H1 (cell line): ENCODE measurements around the gene MAPK8IP1. TPM values are rescaled to one million over a fixed set of nuclear protein-coding genes. Genes with fewer than 3 reads are reported as not detected.

Source experiments
- ASH2L ChIP-seq: fragments of 200-600, 300-600 bp; sonication (generic); IDR thresholded peaks from one replicate; pipeline ENCODE4 v1.7.1; 2017; ENCODE audit warnings: low read length
- ATF3 ChIP-seq: IDR thresholded peaks from 2 replicates; pipeline ENCODE4 v1.6.1; 2011; ENCODE audit warnings: low read depth, mild to moderate bottlenecking, low read length; ENCODE audit not compliant: insufficient read depth
- CREB1 ChIP-seq: IDR thresholded peaks from 2 replicates; pipeline ENCODE4 v1.6.1; 2012; ENCODE audit warnings: inconsistent platforms
- GTF2F1 ChIP-seq: IDR thresholded peaks from 2 replicates; pipeline ENCODE4 v1.6.1; 2012; ENCODE audit warnings: low read depth, low read length, improper control_type of control experiment, borderline replicate concordance
- JUN ChIP-seq: IDR thresholded peaks from 2 replicates; pipeline ENCODE4 v1.6.1; 2011; ENCODE audit warnings: low read depth, mild to moderate bottlenecking, improper control_type of control experiment, low read length
- KDM4A ChIP-seq: IDR thresholded peaks from one replicate; pipeline ENCODE4 v1.7.1; 2012; ENCODE audit warnings: low read depth, mild to moderate bottlenecking, moderate library complexity, low read length, inconsistent platforms; ENCODE audit not compliant: severe bottlenecking
- NRF1 ChIP-seq: IDR thresholded peaks from 2 replicates; pipeline ENCODE4 v1.6.1; 2011; ENCODE audit warnings: mild to moderate bottlenecking, low read depth, low read length, improper control_type of control experiment
- RAD21 ChIP-seq, 2 experiments: IDR thresholded peaks in 1 of 2; conservative IDR thresholded peaks in 1 of 2; 2 replicates each; pipeline ENCODE4 v1.6.1; 2011; ENCODE audit warnings: low read depth in 2 of 2, low read length in 2 of 2, improper control_type of control experiment in 1 of 2, inconsistent platforms in 1 of 2, mild to moderate bottlenecking in 1 of 2, moderate library complexity in 1 of 2
- RFX5 ChIP-seq: IDR thresholded peaks from 2 replicates; pipeline ENCODE4 v1.6.1; 2011; ENCODE audit warnings: low read depth, low read length, improper control_type of control experiment, borderline replicate concordance
- SIN3A ChIP-seq, 2 experiments: IDR thresholded peaks in 1 of 2; conservative IDR thresholded peaks in 1 of 2; 2 replicates each; pipeline ENCODE4 v1.6.1; 2011 to 2012; ENCODE audit warnings: low read length in 2 of 2, improper control_type of control experiment in 1 of 2, low read depth in 1 of 2, mild to moderate bottlenecking in 1 of 2
- SP4 ChIP-seq: IDR thresholded peaks from 2 replicates; pipeline ENCODE4 v1.6.1; 2012; ENCODE audit warnings: low read length, inconsistent platforms
- TBP ChIP-seq: IDR thresholded peaks from 2 replicates; pipeline ENCODE4 v1.6.1; 2011; ENCODE audit warnings: low read depth, low read length, improper control_type of control experiment
- YY1 ChIP-seq: IDR thresholded peaks from 2 replicates; pipeline ENCODE4 v1.6.1; 2011; ENCODE audit warnings: low read depth, mild to moderate bottlenecking, low read length
- ZNF274 ChIP-seq: IDR thresholded peaks from 2 replicates; pipeline ENCODE4 v1.7.0; 2012; ENCODE audit warnings: low read length, borderline replicate concordance; ENCODE audit errors: extremely low read depth
- polyA plus RNA-seq, 7 experiments: library from polyadenylated mRNA; depleted of rRNA in 3 of 7; stranded (reverse) in 5 of 7; unstranded in 2 of 7; fragments of >200 nt in 5 of 7; fragments of 200-250 nt in 2 of 7; gene quantifications; 1 replicate in 5 of 7; 2 replicates in 1 of 7; 4 replicates in 1 of 7; pipeline versions ENCODE4 v1.2.1 to v1.2.3, GENCODE V29; 2011 to 2013; ENCODE audit warnings: missing spikeins in 2 of 7, mixed read lengths in 2 of 7
- total RNA-seq: library from RNA; stranded (reverse); fragmentation: NEBNext Ultra II Directional; extraction: Animal tissue kit (Norgen Biotek cat#: 25700); gene quantifications from 2 replicates; pipeline ENCODE4 v1.2.1, GENCODE V29; 2021

Gene MAPK8IP1
- total and polyA plus RNA-seq, 2 of the 8 experiments (the other 6 are each of a cell fraction or from before 2014, with no cell fraction given): 32.4 to 40.1 TPM

DNA sequence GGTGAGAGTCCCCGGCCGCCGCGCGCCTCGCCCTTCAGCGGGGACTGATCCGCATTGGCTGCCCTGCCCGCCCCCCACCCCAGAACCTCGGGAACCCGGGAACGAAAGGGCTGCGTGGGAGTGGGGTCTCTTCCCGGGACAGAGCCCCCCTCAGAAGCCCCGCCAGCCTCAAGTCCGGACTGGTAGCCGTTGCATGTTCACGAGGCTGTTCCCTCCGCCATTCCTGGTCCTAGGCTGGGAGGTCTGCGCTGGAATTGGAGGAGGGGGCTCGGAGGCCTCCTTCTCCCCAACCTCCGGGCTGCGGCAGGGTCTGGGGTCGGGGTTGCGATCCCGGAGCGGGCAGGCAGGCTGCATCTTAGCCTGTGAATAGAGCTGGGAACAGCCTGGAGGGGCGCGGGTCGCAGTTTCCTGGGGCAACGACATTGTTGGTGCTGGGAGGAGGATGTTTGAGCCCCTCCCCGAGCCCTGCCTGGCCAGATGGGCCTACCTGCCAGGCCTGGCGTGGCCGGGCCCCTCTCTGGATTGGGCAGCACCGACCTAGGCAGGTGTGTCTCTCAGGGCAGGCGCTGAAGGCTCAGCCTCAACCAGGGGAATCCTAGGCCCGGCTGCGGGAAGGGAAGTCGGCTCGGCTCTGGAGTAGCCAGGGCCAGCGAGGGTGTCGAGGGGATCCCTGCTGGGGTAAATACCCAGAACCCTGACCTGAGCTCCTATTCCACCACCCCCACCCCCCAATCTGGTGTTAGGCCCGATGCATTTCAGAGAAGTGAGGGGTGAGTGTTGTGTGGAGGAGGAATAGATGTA lies 670 bp downstream of the MAPK8IP1 start (continued):
- peak; percentile 27 for TF ChIP-seq ASH2L
- TF ChIP-seq NRF1: no peak
- TF ChIP-seq ZNF274: no peak
- TF ChIP-seq RAD21 (IDR thresholded peaks at IDR 0.05 in 1 of 2, conservative IDR thresholded peaks at IDR 0.05 in 1 of 2; ENCODE audit: low read depth in 2 of 2, low read length in 2 of 2): no peak
- no peak for TF ChIP-seq RFX5
- no peak for TF ChIP-seq TBP
- peak in 1 of 2 experiments; percentile 23; a peak in 2 of 4 replicates for TF ChIP-seq SIN3A (conservative IDR thresholded peaks at IDR 0.05 in 1 of 2, IDR thresholded peaks at IDR 0.05 in 1 of 2; ENCODE audit: low read depth in 1 of 2, low read length in 2 of 2)
- no peak for TF ChIP-seq GTF2F1
- TF ChIP-seq ATF3: no peak
- 0 out of 2 replicates have a peak, but pooled peaks have one; percentile 28 for TF ChIP-seq YY1
- TF ChIP-seq SP4: no peak
- TF ChIP-seq JUN: no peak
- TF ChIP-seq KDM4A: peak; percentile 81
- TF ChIP-seq CREB1: no peak
